Ammon's horn (tissue), 1 donor: Measurements from ENCODE around the gene APOC4.
"Not testable (repeated sequence)": the region's sequence is repeated elsewhere in the genome, so short reads cannot be mapped to it uniquely, and the experiment has no call there.

ENCODE experiments used
- DNase-seq: peaks from one replicate; pipeline ENCODE4 v3.0.0-alpha.2; 2016; ENCODE audit warnings: low spot score

Gene APOC4, protein sequence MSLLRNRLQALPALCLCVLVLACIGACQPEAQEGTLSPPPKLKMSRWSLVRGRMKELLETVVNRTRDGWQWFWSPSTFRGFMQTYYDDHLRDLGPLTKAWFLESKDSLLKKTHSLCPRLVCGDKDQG

GRCh38 chr19:44942067-44942571 lies at the start of gene APOC4:
Gene APOC4 (plus strand): TSS chr19:44942237. CDS start chr19:44942278, 41 bp downstream.
- no peak for DNase-seq

- no peak for DNase-seq
These were observed 49.1 kb upstream of the APOC4 start for GRCh38 chr19:44892932-44893331.

DNA sequence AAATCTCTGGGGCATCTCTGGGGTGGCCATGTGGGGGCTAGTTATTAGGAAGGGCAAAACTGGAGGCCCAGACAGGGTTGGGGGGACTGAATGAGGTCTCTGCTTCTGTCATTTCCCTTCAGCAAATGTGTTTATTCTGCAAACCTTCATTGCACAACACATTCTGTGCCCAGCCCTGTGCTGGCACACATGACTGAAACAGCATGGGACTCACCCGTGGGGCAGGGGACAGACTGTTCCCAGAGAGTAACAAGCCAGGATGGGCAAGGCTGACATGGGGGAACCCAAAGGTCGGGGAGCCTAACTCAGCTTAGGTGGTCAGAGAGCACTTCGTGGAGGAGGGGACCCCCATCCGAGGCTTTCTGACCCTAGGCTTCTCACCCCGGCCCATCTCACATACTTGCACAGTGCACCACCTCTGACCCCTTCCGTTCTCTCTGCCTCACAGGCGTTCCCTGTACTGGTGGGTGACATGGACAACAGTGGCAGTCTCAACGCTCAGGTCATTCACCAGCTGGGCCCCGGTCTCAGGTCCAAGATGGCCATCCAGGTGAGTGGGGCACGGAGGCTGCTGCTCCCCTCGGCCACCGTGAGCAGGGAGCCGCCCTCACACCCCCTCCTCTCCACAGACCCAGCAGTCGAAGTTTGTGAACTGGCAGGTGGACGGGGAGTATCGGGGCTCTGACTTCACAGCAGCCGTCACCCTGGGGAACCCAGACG lies 48.5 kb upstream of the APOC4 start:
- DNase-seq = no peak

DNA sequence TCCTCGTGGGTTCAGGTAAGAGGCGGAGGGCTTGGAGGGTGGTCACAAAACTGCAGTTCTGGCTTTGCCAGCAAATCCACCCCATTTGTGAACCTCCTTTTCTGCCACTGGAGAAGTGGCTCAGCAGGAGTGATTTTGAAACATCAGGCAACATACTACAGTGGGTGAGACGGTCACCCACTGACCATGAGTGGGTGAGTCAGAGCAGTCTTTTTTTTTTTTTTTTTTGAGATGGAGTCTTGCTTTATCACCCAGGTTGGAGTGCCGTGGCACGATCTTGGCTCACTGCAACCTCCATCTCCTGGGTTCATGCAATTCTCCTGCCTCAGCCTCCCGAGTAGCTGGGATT lies 48.0 kb upstream of the APOC4 start:
- DNase-seq = no peak

DNA sequence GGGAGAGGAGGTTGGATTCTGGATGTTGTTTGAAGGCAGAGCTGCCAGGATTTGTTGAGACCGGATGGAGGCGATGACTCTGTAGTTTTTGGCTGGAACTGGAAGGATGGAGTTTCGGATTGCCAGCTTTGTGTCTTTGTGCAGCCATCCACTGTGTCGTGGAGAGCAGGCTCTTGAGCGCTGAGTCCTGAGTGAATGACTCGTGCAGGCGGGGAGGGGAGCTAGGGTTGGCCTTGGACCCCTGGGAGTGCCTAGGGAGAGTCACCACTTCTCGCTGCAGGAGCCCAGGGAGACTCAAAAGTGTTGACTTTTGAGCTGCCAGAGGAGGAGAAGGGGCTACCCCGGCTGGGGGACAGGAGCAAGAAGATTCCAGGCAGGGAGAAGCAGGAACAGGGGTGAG lies 47.1 kb upstream of the APOC4 start:
- no peak for DNase-seq

DNA sequence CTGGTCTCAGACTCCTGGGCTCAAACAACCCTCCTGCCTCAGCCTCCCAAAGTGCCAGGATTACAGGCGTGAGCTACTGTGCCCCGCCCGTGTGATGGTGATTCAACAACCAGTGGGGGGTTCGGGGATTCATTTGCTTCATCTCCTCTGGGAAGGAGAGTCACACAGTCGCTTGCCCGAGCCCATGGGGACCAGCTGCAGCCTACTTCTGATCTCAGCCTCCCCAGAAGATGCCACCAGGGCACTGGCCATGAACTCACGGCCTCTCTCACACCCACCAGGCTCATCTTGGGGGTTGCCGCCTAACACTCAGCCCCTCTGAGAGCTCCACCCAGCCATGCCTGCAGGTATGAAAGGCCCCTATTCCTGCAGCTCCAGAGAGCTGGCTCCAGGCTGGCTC lies 44.2 kb upstream of the APOC4 start:
- DNase-seq = no peak

GRCh38 chr19:44900328-44901244 lies 41.5 kb upstream of the APOC4 start:
- DNase-seq = no peak

DNA sequence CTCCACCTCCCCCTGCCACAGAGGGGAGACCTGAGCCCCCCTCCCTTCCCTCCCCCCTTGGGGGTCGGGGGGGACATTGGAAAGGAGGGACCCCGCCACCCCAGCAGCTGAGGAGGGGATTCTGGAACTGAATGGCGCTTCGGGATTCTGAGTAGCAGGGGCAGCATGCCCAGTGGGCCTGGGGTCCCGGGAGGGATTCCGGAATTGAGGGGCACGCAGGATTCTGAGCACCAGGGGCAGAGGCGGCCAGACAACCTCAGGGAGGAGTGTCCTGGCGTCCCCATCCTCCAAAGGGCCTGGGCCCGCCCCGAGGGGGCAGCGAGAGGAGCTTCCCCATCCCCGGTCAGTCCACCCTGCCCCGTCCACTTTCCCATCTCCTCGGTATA lies 38.8 kb upstream of the APOC4 start:
- DNase-seq = no peak

GRCh38 chr19:44903602-44904425 lies 38.2 kb upstream of the APOC4 start:
- peak; percentile 67 for DNase-seq

DNA sequence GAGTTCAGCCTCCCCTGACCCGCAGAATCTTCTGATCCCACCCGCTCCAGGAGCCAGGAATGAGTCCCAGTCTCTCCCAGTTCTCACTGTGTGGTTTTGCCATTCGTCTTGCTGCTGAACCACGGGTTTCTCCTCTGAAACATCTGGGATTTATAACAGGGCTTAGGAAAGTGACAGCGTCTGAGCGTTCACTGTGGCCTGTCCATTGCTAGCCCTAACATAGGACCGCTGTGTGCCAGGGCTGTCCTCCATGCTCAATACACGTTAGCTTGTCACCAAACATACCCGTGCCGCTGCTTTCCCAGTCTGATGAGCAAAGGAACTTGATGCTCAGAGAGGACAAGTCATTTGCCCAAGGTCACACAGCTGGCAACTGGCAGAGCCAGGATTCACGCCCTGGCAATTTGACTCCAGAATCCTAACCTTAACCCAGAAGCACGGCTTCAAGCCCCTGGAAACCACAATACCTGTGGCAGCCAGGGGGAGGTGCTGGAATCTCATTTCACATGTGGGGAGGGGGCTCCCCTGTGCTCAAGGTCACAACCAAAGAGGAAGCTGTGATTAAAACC lies 37.5 kb upstream of the APOC4 start:
- DNase-seq = no peak

- DNase-seq = peak; percentile 74
These were observed 36.4 kb upstream of the APOC4 start, which contains the start of gene APOE for GRCh38 chr19:44905437-44906160. Gene APOE (plus strand): TSS chr19:44905796. CDS start chr19:44906625, 829 bp downstream.

DNA sequence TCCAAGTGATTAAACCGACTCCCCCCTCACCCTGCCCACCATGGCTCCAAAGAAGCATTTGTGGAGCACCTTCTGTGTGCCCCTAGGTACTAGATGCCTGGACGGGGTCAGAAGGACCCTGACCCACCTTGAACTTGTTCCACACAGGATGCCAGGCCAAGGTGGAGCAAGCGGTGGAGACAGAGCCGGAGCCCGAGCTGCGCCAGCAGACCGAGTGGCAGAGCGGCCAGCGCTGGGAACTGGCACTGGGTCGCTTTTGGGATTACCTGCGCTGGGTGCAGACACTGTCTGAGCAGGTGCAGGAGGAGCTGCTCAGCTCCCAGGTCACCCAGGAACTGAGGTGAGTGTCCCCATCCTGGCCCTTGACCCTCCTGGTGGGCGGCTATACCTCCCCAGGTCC lies 34.4 kb upstream of the APOC4 start:
- DNase-seq = no peak

GRCh38 chr19:44908074-44908835 lies 33.8 kb upstream of the APOC4 start:
- no peak for DNase-seq

DNA sequence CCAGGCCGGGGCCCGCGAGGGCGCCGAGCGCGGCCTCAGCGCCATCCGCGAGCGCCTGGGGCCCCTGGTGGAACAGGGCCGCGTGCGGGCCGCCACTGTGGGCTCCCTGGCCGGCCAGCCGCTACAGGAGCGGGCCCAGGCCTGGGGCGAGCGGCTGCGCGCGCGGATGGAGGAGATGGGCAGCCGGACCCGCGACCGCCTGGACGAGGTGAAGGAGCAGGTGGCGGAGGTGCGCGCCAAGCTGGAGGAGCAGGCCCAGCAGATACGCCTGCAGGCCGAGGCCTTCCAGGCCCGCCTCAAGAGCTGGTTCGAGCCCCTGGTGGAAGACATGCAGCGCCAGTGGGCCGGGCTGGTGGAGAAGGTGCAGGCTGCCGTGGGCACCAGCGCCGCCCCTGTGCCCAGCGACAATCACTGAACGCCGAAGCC lies 33.2 kb upstream of the APOC4 start:
- DNase-seq = no peak

DNA sequence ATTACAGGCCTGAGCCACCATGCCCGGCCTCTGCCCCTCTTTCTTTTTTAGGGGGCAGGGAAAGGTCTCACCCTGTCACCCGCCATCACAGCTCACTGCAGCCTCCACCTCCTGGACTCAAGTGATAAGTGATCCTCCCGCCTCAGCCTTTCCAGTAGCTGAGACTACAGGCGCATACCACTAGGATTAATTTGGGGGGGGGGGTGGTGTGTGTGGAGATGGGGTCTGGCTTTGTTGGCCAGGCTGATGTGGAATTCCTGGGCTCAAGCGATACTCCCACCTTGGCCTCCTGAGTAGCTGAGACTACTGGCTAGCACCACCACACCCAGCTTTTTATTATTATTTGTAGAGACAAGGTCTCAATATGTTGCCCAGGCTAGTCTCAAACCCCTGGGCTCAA lies 32.3 kb upstream of the APOC4 start:
- DNase-seq = no peak

DNA sequence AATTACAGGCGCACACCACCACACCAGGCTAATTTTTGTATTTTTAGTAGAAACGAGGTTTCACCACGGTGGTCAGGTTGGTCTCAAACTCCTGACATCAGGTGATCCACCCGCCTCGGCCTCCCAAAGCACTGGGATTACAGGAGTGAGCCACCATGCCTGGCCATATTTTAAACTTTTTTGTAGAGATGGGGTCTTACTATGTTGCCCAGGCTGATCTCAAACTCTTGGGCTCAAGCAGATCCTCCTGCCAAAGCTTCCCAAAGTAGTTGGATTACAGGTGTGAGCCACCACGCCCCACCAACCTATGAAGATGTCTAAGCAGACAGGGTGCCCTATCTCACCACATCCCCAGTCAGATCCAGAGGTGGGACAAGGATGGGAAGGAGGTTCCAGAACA lies 30.1 kb upstream of the APOC4 start:
- DNase-seq = not testable (repeated sequence)

DNA sequence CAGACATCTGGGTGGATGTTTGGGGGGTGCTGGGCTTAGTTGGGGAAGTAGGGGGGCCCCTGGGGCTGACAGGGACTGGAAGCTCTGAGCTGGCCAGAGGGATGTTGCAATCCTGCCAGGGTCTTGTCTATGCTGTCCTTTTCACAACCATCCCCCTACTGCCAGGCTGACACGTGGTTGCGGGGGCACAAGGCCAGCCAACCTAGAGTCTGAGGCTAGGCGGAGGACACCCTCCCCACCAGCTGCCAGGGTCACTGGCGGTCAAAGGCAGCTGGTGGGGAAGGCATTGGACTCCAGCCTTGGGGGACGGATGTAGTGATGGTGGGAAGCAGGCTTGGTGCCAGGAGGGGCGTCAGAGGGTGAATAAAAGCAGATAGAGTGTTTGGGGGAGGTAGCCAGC lies 29.2 kb upstream of the APOC4 start:
- DNase-seq = peak; percentile 94

DNA sequence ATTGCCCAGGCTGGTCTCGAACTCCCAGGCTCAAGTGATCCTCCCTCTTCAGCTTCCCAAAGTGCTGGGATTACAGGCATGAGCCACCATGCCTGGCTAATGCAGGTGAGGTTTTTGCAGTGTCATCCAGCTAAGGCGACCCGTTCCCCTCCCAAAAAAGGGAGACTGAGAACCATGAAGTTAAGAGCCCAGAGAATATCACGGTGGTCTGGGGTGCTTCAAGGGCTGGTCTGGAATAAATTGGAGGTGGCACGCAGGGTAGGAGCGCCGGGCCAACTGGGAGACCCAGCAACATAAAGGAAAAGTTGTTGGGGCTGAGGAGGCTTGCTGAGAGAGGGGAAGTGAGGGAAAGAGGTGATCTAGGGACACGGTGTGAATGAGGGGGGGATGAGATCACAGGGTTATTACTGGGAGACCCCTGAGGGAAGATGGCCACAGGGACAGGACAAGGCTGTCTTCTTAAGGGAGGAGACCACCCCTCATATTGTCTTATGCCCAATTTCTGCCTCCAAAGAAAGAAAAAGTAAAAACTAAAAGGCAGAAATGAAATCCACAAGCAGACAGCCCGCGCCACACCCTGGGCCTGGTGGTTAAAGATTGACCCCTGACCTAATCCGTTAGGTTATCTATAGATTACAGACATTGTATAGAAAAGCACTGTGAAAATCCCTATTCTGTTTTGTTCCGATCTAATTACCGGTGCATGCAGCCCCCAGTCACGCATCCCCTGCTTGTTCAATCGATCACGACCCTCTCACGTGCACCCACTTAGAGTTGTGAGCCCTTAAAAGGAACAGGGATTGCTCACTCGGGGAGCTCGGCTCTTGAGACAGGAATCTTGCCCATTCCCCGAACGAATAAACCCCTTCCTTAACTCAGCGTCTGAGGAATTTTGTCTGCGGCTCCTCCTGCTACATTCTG lies 28.3 kb upstream of the APOC4 start:
- not testable (repeated sequence) for DNase-seq
